GM19043 (cell line): ENCODE data around the gene RASSF5.
"Not testable (repeated sequence)": the region's sequence is repeated elsewhere in the genome, so short reads cannot be mapped to it uniquely, and the experiment has no call there.

Experiments used
- ATAC-seq: cut with Tn5 transposase; IDR thresholded peaks from one replicate; pipeline ENCODE4 v1.9.1; 2021; ENCODE audit warnings: low read depth; ENCODE audit not compliant: unreplicated experiment

The RASSF5 gene

DNA sequence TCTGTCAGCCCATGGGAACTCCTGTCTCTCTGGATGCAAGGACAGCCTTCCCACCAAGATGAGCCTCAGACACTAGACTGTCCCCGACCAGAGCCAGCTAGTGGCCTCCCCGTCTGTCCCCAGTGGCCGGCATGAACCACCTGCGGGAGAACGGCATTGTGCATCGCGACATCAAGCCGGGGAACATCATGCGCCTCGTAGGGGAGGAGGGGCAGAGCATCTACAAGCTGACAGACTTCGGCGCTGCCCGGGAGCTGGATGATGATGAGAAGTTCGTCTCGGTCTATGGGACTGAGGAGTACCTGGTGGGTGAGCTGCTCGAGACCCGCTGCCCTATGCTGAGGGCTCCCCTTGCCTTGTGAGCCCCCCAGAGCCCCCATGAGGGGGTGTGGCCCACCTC, 31.3 kb upstream of the RASSF5 start:
- no peak for ATAC-seq

DNA sequence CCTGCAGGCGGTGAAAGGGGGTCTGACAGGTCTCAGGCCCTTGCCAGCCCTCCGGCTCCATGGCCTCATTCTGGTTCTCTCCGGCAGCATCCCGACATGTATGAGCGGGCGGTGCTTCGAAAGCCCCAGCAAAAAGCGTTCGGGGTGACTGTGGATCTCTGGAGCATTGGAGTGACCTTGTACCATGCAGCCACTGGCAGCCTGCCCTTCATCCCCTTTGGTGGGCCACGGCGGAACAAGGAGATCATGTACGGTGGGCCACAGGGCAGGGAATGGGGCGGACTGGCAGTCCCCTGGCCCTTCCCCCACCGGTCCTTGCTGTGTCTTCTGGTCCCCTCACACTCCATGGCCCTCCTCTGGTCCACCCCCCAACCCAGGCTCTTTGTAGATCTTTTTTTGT, 30.7 kb upstream of the RASSF5 start:
- ATAC-seq, result no peak

DNA sequence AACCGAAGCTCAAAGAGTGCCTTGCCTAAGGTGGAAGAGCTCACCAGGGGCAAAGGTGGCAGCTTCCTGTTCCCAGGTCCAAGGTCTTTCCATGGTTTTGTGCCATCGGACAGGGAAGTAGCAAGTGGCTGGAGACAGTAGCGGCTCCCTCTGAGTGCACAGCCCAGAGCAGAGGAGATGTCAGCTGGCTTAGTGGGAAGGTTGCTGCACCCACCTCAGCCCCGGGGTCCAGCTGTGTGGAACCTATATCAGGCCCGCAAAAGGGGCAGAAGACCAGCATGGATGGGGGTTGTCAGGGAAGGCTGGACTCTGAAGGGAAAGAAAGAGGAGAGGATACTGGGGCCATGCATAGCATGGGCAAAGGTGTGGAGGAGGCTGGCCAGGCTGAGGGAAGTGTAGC, 30.2 kb upstream of the RASSF5 start:
- no peak for ATAC-seq

DNA sequence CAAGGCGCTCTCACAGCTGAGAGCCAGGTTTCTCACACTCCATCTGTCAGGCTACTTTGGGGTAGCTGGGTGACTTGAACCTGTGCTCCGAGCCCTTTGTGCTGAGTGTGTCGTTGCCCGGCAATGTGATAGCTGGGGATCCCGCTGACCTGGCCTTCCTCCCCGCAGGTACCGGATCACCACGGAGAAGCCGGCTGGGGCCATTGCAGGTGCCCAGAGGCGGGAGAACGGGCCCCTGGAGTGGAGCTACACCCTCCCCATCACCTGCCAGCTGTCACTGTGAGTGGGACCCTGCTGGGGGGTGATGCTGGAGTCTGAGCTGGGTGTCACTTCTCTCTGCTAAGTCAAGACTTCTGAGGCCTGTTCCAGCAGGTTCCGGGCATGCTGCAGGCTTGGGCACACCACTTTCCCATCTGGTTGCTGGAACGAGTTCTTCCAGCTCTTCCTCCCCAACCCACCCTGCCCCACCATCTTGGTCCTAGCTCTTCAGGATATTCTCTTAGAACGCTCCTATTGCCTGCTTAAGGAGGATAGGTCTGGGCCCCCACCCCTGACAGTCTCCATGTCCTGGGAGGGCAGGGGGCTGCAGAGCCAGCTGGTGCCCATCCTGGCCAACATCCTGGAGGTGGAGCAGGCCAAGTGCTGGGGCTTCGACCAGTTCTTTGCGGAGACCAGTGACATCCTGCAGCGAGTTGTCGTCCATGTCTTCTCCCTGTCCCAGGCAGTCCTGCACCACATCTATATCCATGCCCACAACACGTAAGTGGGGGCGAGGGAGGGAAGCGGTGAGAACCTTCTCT, 29.6 kb upstream of the RASSF5 start:
- ATAC-seq, result no peak

DNA sequence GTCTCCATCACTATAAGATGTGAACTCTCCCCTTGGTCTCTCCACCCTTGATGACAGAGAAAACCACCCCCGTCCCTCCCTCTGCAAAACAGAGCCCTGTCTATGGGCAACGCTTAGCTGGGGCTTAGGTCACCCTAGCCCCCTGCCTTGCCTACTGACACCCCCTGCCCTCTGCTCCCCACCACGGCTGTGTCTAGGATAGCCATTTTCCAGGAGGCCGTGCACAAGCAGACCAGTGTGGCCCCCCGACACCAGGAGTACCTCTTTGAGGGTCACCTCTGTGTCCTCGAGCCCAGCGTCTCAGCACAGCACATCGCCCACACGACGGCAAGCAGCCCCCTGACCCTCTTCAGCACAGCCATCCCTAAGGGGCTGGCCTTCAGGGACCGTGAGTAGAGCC, 28.6 kb upstream of the RASSF5 start:
- ATAC-seq, result no peak

DNA sequence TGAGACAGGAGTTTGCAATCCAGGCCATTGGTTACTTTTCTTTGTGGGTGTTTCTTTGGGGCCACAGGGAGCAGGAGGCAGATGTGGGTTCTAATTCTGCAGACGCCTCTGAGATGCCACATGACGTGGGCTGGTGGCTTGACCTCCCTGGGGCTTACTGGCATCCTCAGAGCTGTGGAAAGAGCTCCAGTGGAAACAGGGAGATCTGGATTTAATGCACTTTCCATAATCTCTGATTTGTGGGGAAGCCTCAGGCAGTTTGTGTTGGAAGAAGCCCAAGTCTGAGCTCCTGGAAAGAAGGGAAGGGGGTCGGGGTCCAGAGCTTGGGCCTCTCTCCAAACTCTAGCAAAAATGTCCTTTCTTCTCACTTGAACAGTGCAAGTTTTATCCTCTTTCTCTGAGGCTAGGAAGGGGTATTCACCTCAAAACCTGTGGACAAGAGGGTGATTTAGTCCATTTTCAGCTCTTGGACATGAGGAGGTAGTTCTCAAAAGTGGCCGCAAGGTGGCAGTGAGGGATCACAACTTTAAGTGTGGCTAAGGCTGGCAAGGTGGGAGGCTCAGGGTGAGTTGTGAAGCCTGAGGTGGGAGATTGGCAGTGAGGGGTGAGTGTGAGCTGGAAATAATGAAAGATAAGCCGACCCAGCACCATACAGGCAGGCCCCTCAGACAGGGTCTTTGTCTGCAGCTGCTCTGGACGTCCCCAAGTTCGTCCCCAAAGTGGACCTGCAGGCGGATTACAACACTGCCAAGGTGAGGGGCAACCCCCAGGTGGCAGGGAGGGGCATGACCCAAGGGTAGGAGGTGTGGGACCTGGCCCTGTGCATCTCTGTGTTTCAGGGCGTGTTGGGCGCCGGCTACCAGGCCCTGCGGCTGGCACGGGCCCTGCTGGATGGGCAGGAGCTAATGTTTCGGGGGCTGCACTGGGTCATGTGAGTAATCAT, 27.9 kb upstream of the RASSF5 start:
- no peak for ATAC-seq

DNA sequence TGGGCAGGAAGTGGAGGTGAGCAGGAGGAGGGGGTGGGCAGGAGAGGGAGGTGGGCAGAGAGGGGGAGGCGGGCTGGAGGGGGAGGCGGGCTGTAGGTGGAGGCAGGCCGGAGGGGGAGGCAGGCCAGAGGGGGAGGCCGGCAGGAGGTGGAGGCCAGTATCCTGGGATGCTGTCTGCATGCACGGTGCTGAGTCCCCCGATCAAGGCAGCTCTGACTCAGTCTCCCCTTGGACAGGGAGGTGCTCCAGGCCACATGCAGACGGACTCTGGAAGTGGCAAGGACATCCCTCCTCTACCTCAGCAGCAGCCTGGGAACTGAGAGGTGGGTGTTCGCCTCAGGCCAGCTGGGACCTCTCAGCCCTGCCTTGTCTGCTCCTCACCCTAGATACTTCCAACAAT, 27.1 kb upstream of the RASSF5 start:
- no peak for ATAC-seq

DNA sequence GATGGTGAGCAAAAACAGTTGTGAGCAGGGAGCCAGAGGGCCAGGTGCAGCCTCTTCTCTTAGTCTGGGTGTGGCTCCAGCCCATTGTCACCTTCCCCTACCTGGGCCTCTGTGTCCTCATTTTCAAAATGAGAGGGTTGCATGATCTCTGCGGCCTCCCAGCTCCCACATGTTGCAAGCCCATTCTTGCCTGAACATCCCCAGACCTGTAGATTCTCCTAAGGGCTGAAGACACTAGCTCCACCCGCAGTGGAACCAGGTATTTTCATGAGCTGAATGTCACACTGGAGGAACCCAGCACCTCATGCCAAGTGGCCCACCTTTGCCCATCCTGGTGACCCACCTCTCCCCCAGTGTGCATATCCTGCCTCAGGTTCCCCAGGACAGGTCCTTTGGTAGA, 24.7 kb upstream of the RASSF5 start:
- ATAC-seq, result no peak

DNA sequence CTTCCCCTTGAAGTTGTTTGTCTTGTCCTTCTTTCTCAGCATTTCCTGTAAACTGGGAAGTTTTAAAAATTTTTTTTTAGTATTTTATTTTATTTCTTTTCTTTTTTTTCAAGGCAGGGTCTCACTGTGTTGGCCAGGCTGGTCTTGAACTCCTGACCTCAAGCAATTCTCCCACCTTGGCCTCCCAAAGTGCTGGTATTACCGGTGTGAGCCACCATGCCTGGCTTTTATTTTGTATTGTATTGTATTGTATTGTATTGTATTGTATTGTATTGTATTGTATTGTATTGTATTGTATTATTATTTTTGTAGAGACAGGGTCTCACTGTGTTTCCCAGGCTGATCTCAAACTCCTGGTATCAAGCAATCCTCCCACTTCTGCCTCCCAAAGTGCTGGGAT, 23.5 kb upstream of the RASSF5 start:
- not testable (repeated sequence) for ATAC-seq

DNA sequence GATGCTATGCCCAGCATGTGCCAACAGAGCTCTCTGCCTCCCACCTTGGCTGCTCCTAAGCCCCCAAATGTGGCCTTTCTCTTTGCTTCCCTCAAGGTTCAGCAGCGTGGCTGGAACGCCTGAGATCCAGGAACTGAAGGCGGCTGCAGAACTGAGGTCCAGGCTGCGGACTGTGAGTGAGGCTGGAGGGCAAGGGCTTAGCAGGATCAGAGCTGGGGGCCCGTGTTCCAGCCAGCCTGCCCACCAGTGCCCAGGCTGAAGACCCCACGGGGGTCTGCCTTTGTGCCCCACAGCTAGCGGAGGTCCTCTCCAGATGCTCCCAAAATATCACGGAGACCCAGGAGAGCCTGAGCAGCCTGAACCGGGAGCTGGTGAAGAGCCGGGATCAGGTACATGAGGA, 22.4 kb upstream of the RASSF5 start:
- no peak for ATAC-seq

DNA sequence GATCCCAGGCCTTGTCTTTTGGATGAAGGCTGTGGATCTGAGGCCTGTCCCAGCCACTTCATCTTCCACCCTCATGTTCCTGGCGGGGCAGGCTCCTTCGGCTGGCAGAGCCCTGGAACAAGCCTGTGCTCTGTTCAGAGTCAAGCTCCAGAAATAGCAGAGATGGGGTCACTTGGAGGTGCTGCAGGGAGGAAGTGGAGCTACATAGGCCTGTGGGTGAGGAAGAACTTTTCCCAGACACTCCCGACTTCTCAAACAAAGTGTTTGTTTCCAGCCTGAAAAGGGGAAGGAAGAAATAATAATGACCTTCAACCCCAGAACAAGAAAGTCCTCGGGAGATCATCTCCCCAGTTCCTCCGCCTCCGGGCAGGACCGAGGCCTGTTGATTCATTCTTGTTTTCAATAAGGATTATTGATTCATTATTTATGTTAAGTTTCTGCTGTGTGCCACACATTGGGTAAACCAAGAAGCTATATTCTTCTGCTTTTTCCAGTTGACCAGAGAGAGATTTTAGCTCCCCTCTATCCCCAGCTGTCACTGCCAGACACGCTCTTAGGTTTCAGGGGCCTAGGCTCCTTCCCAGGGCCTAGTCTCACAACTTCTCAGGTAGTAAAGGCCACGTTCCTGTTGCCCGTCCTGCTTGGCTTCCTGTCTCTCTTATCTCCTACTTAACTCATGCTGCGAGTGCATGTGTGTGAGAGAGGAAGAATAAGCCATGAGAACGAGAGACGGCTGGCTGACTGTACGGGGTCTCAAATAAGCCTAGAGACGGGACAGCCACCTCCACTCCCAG, 20.1 kb upstream of the RASSF5 start:
- no peak for ATAC-seq

DNA sequence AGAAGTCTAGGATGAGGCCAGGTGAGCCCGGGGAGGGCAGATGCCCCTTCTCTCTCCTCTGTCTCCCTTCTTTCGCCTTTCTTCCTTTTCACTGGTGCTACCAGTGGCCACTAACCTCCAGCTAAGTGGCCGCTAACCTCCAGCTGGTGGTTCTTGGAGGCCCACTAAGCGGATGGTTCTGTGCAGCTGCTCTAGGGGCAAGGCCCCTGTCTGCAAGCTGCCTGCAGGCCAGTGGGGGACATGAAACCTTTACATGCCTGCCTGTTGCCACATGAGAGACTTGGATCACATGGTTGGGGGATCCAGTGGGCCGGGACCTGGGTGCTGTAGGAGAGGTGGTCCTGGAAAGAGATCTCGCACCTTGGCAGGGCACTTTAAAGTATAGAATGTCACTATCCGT, 19.4 kb upstream of the RASSF5 start:
- no peak for ATAC-seq

DNA sequence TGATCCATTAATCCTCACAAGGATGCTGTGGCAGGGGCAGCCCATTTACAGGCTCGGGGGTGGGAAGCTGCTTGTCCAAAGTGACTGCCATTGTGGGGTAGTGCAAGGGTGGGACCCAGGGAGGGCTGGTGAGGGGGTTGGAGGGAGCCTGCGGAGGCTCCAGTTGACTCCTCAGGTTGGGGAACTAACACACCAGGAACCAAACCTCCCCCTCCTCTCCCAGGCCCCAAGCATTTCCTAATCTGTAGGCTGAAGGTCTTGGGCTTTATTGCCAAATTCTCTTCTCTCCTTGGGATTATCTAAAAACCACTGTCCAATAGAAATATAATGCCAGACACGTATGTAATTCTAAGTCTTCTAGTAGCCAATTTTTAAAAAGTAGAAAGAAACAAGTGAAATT, 18.9 kb upstream of the RASSF5 start:
- no peak for ATAC-seq

DNA sequence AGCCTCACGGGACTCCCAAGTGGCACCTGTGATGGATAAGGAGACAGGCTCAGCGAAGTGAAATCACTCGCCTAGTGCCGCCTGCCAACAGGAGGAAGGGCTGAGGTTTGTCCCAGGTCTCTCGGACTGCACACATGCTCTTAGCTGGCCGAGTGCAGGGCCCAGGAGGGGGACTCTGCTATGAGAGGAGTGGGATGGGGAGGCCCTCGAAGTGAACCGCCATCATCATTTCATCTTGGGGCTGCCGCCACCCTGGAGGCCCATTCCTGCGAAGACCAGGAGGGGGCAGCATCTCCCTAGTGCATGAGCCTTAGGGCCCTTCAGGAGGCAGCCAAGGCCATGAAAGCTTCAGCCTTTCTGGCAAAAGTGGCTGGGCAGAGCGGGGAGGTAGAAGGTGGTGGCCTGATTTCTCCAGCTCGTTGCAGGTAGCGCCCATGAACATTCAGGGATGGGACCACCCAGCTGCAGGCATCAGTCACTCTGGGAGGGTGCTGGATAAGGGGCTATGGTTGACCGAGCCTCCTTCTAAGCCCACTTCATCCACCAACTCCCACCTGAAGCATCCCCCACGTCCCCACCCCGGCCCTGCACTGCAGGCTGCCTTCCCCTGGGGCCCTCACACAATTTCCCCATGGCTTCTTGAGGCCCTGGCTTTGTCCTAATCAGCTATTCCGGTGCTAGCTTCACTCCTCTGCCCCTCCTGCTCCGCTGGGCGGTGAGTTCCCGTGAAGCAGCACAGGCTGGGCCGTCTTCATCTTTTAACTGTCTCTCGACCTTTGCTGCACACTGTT, 17.2 kb upstream of the RASSF5 start:
- no peak for ATAC-seq

DNA sequence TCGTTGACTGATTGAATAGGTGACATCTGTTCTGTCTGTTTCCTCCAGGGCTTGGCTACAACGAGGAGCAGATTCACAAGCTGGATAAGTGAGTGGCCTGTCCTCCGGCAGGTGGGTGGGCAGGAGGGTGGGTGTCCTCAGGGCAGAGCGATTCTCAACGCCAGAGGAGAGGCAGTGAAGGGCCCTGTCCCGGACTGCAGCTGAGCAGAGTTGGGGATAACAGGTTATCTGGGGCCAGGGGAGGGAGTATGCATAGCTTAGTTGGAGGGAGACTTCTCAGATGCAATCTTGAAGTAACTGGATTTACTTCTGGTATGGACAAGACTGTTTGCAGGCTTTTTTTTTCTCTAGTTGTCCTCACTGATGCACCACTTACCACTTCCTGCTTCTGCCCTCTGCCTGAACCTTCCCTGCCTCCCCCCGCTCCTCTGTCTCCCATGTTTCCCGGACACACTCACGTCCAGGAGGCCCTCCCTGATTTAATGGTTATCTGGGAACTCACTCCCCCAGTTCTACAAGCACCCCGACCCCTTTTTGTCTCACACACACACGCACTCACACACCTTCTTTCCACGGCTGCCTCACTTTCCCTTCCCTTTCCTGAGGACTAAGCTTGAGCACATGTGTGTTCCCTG, 16.4 kb upstream of the RASSF5 start:
- ATAC-seq, result no peak

DNA sequence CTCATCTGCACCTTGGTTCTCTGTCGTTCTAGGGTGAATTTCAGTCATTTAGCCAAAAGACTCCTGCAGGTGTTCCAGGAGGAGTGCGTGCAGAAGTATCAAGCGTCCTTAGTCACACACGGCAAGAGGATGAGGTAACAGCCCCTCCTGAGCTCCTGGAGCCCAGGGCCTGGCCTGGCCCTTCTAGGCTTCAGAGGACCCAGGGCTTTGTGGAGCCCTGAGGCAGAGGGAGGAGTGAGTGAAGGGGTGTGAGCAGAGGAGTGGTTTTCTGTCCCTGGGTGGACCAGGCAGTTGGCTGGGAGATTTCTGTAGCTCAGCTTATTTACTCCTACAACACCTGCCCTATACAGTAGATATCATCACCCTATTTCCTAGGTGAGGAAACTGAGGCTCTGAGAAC, 15.7 kb upstream of the RASSF5 start:
- no peak for ATAC-seq

DNA sequence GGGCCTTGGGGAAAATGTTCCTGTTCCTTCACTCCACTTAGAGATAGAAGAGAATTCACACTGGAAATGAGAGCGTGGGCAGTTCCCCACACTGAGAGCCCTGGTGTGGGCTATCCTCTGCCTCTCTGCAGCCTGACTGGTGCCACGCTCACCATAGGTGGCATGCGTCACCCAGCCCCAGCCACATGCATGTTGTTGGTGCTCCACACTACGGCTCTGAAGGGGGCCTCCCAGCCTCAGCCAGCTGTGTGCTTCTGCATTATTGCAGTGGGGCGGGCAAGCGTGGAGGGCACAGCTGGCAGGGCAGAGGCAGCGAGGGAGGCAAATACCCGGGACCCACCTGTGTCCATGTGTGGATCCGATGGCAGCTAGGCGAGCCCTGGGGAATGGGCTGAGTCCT, 14.7 kb upstream of the RASSF5 start:
- no peak for ATAC-seq

DNA sequence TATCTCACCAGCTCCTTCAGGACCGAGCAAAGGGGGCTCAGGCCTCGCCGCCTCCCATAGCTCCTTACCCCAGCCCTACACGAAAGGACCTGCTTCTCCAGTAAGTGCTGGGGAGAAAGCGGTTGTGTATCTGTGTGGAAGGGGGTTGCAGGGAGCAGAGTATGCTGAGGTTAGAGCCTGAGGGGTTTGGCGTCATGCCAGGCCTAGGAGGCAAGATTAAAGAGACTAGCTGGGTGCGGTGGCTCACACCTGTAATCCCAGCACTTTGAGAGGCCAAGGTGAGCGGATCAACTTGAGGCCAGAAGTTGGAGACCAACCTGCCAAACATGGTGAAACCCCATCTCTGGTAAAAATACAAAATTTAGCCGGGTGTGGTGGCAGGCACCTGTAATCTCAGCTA, 14.1 kb upstream of the RASSF5 start:
- no peak for ATAC-seq

DNA sequence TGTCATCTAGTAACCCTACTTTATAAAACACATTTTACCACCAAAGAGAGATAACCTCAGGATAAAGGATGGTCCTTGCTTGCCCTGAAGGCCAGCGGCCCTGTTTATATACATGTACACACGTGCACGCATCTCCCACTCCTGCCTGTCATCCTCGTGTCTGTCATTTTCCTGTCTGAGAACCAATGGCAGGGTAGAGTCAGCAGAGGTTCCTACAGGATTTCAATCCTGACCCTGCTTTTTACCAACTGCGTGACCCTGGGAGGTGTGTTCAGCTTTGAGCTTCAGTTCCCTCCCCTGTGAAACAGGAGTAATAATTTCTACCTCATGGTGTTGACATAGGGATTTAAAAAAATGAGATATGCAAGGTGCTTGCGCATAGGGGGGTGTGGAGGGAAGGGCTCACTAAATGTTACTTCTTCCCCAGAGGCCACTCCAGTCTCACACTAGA, 12.3 kb upstream of the RASSF5 start:
- ATAC-seq, result no peak
